K562 (cell line): ENCODE data around the gene LRMDA. TPM values are rescaled to one million over a fixed set of nuclear protein-coding genes. Genes with fewer than 3 reads are reported as not detected.

Source experiments
- FUS ChIP-seq: fragments of 200-400 bp; formaldehyde crosslinking; optimal IDR thresholded peaks from 2 replicates; pipeline ENCODE3; 2017; ENCODE audit warnings: low read depth, low read length
- HNRNPLL ChIP-seq: fragments of 200-400 bp; formaldehyde crosslinking; IDR thresholded peaks from 2 replicates; pipeline ENCODE4 v1.6.1; 2017; ENCODE audit warnings: low read length, low read depth, mild to moderate bottlenecking; ENCODE audit not compliant: poor library complexity, severe bottlenecking
- MAZ ChIP-seq, 2 experiments: fragments of 450-650 bp in 1 of 2; sonication (generic) in 1 of 2; formaldehyde crosslinking; IDR thresholded peaks in 1 of 2; conservative IDR thresholded peaks in 1 of 2; 2 replicates each; pipeline versions ENCODE4 v1.4.0 to v1.5.0; 2020; ENCODE audit warnings: mild to moderate bottlenecking in 1 of 2, missing genetic modification reagents in 1 of 2
- NFATC3 ChIP-seq: fragments of 450-650 bp; IDR thresholded peaks from 2 replicates; pipeline ENCODE4 v1.6.1; 2017; ENCODE audit warnings: mild to moderate bottlenecking
- POLR2G ChIP-seq: fragments of 200-400 bp; formaldehyde crosslinking; IDR thresholded peaks from 2 replicates; pipeline ENCODE4 v1.6.1; 2017; ENCODE audit warnings: low read depth, mild to moderate bottlenecking, antibody characterized with exemption, low read length, moderate library complexity
- PTTG1 ChIP-seq: fragments of 450-650 bp; IDR thresholded peaks from 2 replicates; pipeline ENCODE4 v1.6.1; 2016; ENCODE audit warnings: low read depth, mild to moderate bottlenecking, missing genetic modification characterization, missing compliant biosample characterization
- RBM39 ChIP-seq: fragments of 200-400 bp; formaldehyde crosslinking; optimal IDR thresholded peaks from 2 replicates; pipeline ENCODE3; 2018; ENCODE audit warnings: low read depth, low read length
- SIN3A ChIP-seq, 2 experiments: fragments of 150-350 bp in 1 of 2; IDR thresholded peaks; 2 replicates each; pipeline ENCODE4 v1.6.1; 2011 to 2016; ENCODE audit warnings: borderline replicate concordance in 2 of 2, low read depth in 2 of 2, low read length in 2 of 2, mild to moderate bottlenecking in 2 of 2, moderate library complexity in 2 of 2; ENCODE audit not compliant: control insufficient read depth in 1 of 2
- TAF9B ChIP-seq: fragments of 450-650 bp; IDR thresholded peaks from 2 replicates; pipeline ENCODE4 v1.6.1; 2018; ENCODE audit warnings: mild to moderate bottlenecking; ENCODE audit not compliant: partially characterized antibody
- TEAD4 ChIP-seq, 2 experiments: sonication (generic) in 1 of 2; formaldehyde crosslinking in 1 of 2; IDR thresholded peaks; 2 replicates each; pipeline versions ENCODE4 v1.6.1 to v1.8.0; 2012 to 2022; ENCODE audit warnings: borderline replicate concordance in 1 of 2, inconsistent platforms in 1 of 2, low read length in 1 of 2, mild to moderate bottlenecking in 1 of 2, missing genetic modification reagents in 1 of 2
- TOE1 ChIP-seq, 2 experiments: fragments of 450-650 bp in 1 of 2; sonication (generic) in 1 of 2; formaldehyde crosslinking in 1 of 2; IDR thresholded peaks; 2 replicates each; pipeline versions ENCODE4 v1.7.1 to v1.8.0; 2016 to 2022; ENCODE audit warnings: borderline replicate concordance in 2 of 2, mild to moderate bottlenecking in 2 of 2, antibody characterized with exemption in 1 of 2, inconsistent platforms in 1 of 2, low read depth in 1 of 2, missing genetic modification reagents in 1 of 2, moderate library complexity in 1 of 2
- USF1 ChIP-seq: sonication (generic); formaldehyde crosslinking; IDR thresholded peaks from 2 replicates; pipeline ENCODE4 v1.9.0; 2022; ENCODE audit warnings: mild to moderate bottlenecking, missing genetic modification reagents
- ZNF707 ChIP-seq: fragments of 250-450 bp; sonication (Bioruptor Pico); conservative IDR thresholded peaks from 2 replicates; pipeline ENCODE4 v1.8.0; 2022; ENCODE audit warnings: inconsistent platforms, mild to moderate bottlenecking, moderate library complexity
- polyA plus RNA-seq, 8 experiments: library from polyadenylated mRNA; depleted of rRNA in 4 of 8; stranded (reverse) in 5 of 8; unstranded in 3 of 8; fragments of >200 nt; fragmentation: Nextera tagmentation in 2 of 8; fragmentation: Illumina TruSeq in 1 of 8; extraction: Ambion mirVana in 2 of 8; extraction: Trizol in 1 of 8; gene quantifications; 2 replicates each; pipeline versions ENCODE4 v1.2.1 to v1.2.3, GENCODE V29; 2011 to 2014; ENCODE audit warnings: inconsistent platforms in 1 of 8, missing spikeins in 1 of 8
- total RNA-seq, 7 experiments: library from RNA; depleted of rRNA in 6 of 7; stranded (reverse); fragments of >200 nt in 6 of 7; fragmentation: Illumina TruSeq in 2 of 7; extraction: Trizol in 2 of 7; gene quantifications; 2 replicates each; pipeline versions ENCODE4 v1.2.1 to v1.2.3, GENCODE V29; 2011 to 2021; ENCODE audit warnings: low replicate concordance in 1 of 7

LRMDA gene
- total and polyA plus RNA-seq, 9 of the 15 experiments (the other 6 are each of a cell fraction or from before 2014, with no cell fraction given), result 0.25 TPM; not detected in 8

GRCh38 chr10:75401569-75402485 is 29.6 kb upstream of the LRMDA start, which contains the start of gene ZNF503 (continued):
- TF ChIP-seq TOE1 (IDR thresholded peaks at IDR 0.05; ENCODE audit: borderline replicate concordance) (0 out of 2 replicates have a peak, but pooled peaks have one; percentile 40), TOE1 (CRISPR knock-in tag; IDR thresholded peaks at IDR 0.05; ENCODE audit: borderline replicate concordance, low read depth) (no peak), PTTG1 (tag) (no peak), TEAD4 (IDR thresholded peaks at IDR 0.05; ENCODE audit: low read length) (no peak), TEAD4 (CRISPR knock-in tag; IDR thresholded peaks at IDR 0.05; ENCODE audit: borderline replicate concordance) (no peak), TAF9B (no peak), POLR2G (0 out of 2 replicates have a peak, but pooled peaks have one; percentile 18), HNRNPLL (peak; percentile 49), USF1 (CRISPR knock-in tag) (peak; percentile 88), ZNF707 (CRISPR knock-in tag) (no peak), RBM39 (no peak), NFATC3 (no peak), MAZ (CRISPR knock-in tag; conservative IDR thresholded peaks at IDR 0.05 in 1 of 2, IDR thresholded peaks at IDR 0.05 in 1 of 2) (peak; percentile 45 to 66; a peak in 2 of 4 replicates), SIN3A (IDR thresholded peaks at IDR 0.05; ENCODE audit: borderline replicate concordance in 2 of 2, control insufficient read depth in 1 of 2, low read depth in 2 of 2, low read length in 2 of 2) (no peak), FUS (no peak)
